GM12878 (cell line): ENCODE results near the gene RNF186. TPM values are rescaled to one million over a fixed set of nuclear protein-coding genes. Genes with fewer than 3 reads are reported as not detected.

Experiments
- ATAC-seq: fragments of 200-7000 bp; cut with Tn5 transposase; 3 replicates; pipeline ENCODE4 v1.9.1; 2020; ENCODE audit warnings: mild to moderate bottlenecking, moderate library complexity
- BruUV-seq: library from RNA; stranded (reverse); fragments of 400-500 nt; replicated peaks from 2 replicates; lab custom pipeline; 2021; lab: Mats Ljungman, UMichigan
- CTCF ChIA-PET: fragments of 300-600 bp; sonication (Branson Sonifier 250); formaldehyde crosslinking; extraction: SDS; loops from one replicate; lab custom pipeline; 2021; ENCODE audit warnings: inconsistent platforms; lab: Yijun Ruan, JAX
- POLR2A ChIA-PET: fragments of 350-600 bp; formaldehyde crosslinking; extraction: SDS; loops from one replicate; lab custom pipeline; 2021; ENCODE audit warnings: inconsistent platforms; lab: Charles Lee
- RAD21 ChIA-PET: fragments of 300-600 bp; sonication (Branson Sonifier 250); formaldehyde crosslinking; loops from one replicate; lab custom pipeline; 2023; ENCODE audit warnings: antibody characterized with exemption; ENCODE audit not compliant: unreplicated experiment; lab: Charles Lee
- SMC1A ChIA-PET: fragments of 300-600 bp; sonication (Branson Sonifier 250); formaldehyde crosslinking; loops from one replicate; lab custom pipeline; 2023; ENCODE audit not compliant: unreplicated experiment, uncharacterized antibody; lab: Charles Lee
- DNase-seq: peaks from one replicate; pipeline ENCODE4 v3.0.0-alpha.2; 2011; ENCODE audit warnings: low read depth, low spot score
- FAIRE-seq: peaks from 3 replicates; lab custom pipeline; 2011; peaks lifted over from hg19 to GRCh38; lab: Jason Lieb, UNC
- H2AFZ ChIP-seq: 2 replicates; pipeline ENCODE4 v1.6.0; 2011; ENCODE audit warnings: low read depth, low read length, control low read depth; ENCODE audit not compliant: control insufficient read depth
- H3K27ac ChIP-seq: 2 replicates; pipeline ENCODE4 v1.5.1; 2011; ENCODE audit warnings: control low read depth; ENCODE audit not compliant: control insufficient read depth, insufficient read depth
- H3K27me3 ChIP-seq, 2 experiments: replicated peaks in 1 of 2; 2 replicates each; pipeline versions ENCODE4 v1.6.0 to v1.6.1; 2011; ENCODE audit warnings: low read length in 1 of 2; ENCODE audit not compliant: control insufficient read depth in 2 of 2, insufficient read depth in 2 of 2
- H3K36me3 ChIP-seq, 2 experiments: 2 replicates each; pipeline ENCODE4 v1.5.1; 2011; ENCODE audit warnings: low read length in 1 of 2; ENCODE audit not compliant: control insufficient read depth in 2 of 2, insufficient read depth in 2 of 2
- H3K4me1 ChIP-seq: 2 replicates; pipeline ENCODE4 v1.6.1; 2011; ENCODE audit warnings: mild to moderate bottlenecking, low read length, moderate library complexity, mixed read lengths; ENCODE audit not compliant: control insufficient read depth, insufficient read depth
- H3K4me2 ChIP-seq: 2 replicates; pipeline ENCODE4 v1.6.0; 2011; ENCODE audit warnings: control low read depth; ENCODE audit not compliant: control insufficient read depth, insufficient read depth
- H3K4me3 ChIP-seq: fragments of 200-600 bp; sonication (generic); 2 replicates; pipeline ENCODE4 v1.5.1; 2016
- H3K79me2 ChIP-seq: 2 replicates; pipeline ENCODE4 v1.6.0; 2011; ENCODE audit warnings: low read length; ENCODE audit not compliant: control insufficient read depth, insufficient read depth
- H3K9ac ChIP-seq: 2 replicates; pipeline ENCODE4 v1.8.0; 2011; ENCODE audit warnings: low read length, control low read depth, mixed read lengths; ENCODE audit not compliant: control insufficient read depth, insufficient read depth
- H3K9me3 ChIP-seq: replicated peaks from 3 replicates; pipeline ENCODE4 v1.5.1; 2011; ENCODE audit warnings: mild to moderate bottlenecking, low read length; ENCODE audit not compliant: control insufficient read depth, insufficient read depth
- H4K20me1 ChIP-seq: 2 replicates; pipeline ENCODE4 v1.6.0; 2011; ENCODE audit not compliant: control insufficient read depth, insufficient read depth
- NR2C2 ChIP-seq: IDR thresholded peaks from 2 replicates; pipeline ENCODE4 v1.6.1; 2011; ENCODE audit warnings: borderline replicate concordance, low read depth; ENCODE audit not compliant: control insufficient read depth, insufficient read length
- POLR2A ChIP-seq: IDR thresholded peaks from 2 replicates; pipeline ENCODE4 v1.6.1; 2011; ENCODE audit warnings: low read depth, mild to moderate bottlenecking, low read length
- RAD51 ChIP-seq: fragments of 450-650 bp; IDR thresholded peaks from 2 replicates; pipeline ENCODE4 v1.6.1; 2016; ENCODE audit warnings: moderate library complexity, mild to moderate bottlenecking, inconsistent platforms
- RBBP5 ChIP-seq: fragments of 200-600 bp; sonication (generic); conservative IDR thresholded peaks from 2 replicates; pipeline ENCODE4 v1.6.1; 2016
- SMAD1 ChIP-seq: fragments of 450-650 bp; IDR thresholded peaks from 2 replicates; pipeline ENCODE4 v1.6.1; 2018; ENCODE audit warnings: mild to moderate bottlenecking, low read depth; ENCODE audit not compliant: partially characterized antibody
- WGBS: methylation state at CpG from one replicate; pipeline ENCODE4 v1.1.6; 2016; ENCODE audit warnings: low lambda C conversion rate; ENCODE audit not compliant: insufficient replicate concordance, insufficient coverage; ENCODE audit errors: missing lambda C conversion rate; 5-methylcytosine and 5-hydroxymethylcytosine counted together
- in situ Hi-C: fragments of 300-500 bp; cut with MboI; formaldehyde crosslinking; loops from 9 replicates; pipeline ENCODE4 v1.14.3; 2018; ENCODE audit warnings: mixed read lengths
- intact Hi-C: fragments of 100-400 bp; cut with micrococcal nuclease; formaldehyde crosslinking; loops from one replicate; pipeline ENCODE4 v1.14.2; 2022; ENCODE audit not compliant: unreplicated experiment
- polyA plus RNA-seq, 11 experiments: library from polyadenylated mRNA; depleted of rRNA in 4 of 11; unstranded in 6 of 11; stranded (reverse) in 5 of 11; fragments of >200 nt; fragmentation: Nextera tagmentation in 4 of 11; fragmentation: Illumina TruSeq in 1 of 11; extraction: Ambion mirVana in 4 of 11; extraction: Trizol in 1 of 11; gene quantifications; 1 replicate in 1 of 11; 2 replicates in 10 of 11; pipeline versions ENCODE4 v1.2.1 to v1.2.3, GENCODE V29; 2011 to 2016; ENCODE audit warnings: inconsistent platforms in 2 of 11, missing spikeins in 2 of 11, low read depth in 1 of 11
- total RNA-seq, 4 experiments: library from RNA; depleted of rRNA in 3 of 4; stranded (reverse); fragments of >200 nt in 3 of 4; fragmentation: Illumina TruSeq in 1 of 4; extraction: Trizol in 1 of 4; gene quantifications; 2 replicates each; pipeline versions ENCODE4 v1.2.1 to v1.2.3, GENCODE V29; 2013 to 2021
- TF ChIP-seq, protein P1 (sequence below): fragments of 450-650 bp; IDR thresholded peaks from 2 replicates; pipeline ENCODE4 v1.6.1; 2018; ENCODE audit warnings: borderline replicate concordance, mild to moderate bottlenecking; ENCODE audit not compliant: partially characterized antibody

Gene RNF186
- total and polyA plus RNA-seq, 10 of the 15 experiments (the other 5 are each of a cell fraction or from before 2014, with no cell fraction given): not detected

DNA sequence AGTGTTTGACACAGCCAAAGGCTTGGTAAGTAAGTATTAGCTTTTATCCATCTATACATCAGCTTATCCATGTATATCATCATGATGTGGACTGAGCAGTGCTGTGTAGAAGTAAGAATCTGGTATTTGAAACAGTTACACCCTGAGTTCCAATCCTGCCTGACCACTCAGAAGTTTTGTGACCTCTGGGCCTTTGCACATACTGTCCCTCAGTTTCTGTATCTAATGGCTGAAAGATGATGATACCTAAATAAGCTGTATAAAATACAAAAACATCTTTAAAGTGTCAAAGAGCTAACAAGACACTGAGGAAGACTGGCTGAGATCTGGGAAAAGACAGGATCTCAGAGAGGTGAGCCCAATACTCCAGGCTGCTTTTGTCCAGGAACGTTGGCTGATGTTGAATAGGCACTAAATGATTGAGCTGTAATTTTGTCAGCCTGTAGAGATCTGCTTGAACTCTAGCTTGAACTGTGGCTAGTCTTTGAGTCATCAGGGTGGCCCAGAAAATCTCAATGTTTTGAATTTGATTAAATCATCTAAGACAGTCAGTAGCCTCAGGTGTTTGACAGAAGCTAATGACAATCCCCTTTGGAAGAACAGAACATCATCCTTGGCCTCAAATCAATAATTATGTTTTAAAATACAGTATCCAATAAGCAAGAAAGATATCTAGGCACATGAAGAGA, 46.9 kb upstream of the RNF186 start:
- no TSS peak for BruUV-seq
- Histone ChIP-seq H3K36me3 (no peaks in the 10 kb centered on the region), H3K27ac (no peak overlapping the region), H3K4me2 (no peak overlapping the region), H3K27me3 (no peaks in the 10 kb centered on the region; a peak in 1 of 4 replicates), H3K9me3 (no peaks in the 10 kb centered on the region; the same call in 1 of the 3 replicates), H3K79me2 (no peaks in the 10 kb centered on the region), H3K9ac (no peak overlapping the region), H4K20me1 (no peaks in the 10 kb centered on the region), H3K4me3 (no peak overlapping the region), H3K4me1 (no peaks in the 10 kb centered on the region), H2AFZ (no peak overlapping the region)
- in situ Hi-C loops (no loop called here), intact Hi-C loops (no loop called here)
- 8% methylated on average over 1 of the region's 1 CpG for WGBS
- RAD21 ChIA-PET: no interaction called here
- DNase-seq (no peak), FAIRE-seq (no peak), ATAC-seq (no peak)
- TF ChIP-seq, protein P1, sequence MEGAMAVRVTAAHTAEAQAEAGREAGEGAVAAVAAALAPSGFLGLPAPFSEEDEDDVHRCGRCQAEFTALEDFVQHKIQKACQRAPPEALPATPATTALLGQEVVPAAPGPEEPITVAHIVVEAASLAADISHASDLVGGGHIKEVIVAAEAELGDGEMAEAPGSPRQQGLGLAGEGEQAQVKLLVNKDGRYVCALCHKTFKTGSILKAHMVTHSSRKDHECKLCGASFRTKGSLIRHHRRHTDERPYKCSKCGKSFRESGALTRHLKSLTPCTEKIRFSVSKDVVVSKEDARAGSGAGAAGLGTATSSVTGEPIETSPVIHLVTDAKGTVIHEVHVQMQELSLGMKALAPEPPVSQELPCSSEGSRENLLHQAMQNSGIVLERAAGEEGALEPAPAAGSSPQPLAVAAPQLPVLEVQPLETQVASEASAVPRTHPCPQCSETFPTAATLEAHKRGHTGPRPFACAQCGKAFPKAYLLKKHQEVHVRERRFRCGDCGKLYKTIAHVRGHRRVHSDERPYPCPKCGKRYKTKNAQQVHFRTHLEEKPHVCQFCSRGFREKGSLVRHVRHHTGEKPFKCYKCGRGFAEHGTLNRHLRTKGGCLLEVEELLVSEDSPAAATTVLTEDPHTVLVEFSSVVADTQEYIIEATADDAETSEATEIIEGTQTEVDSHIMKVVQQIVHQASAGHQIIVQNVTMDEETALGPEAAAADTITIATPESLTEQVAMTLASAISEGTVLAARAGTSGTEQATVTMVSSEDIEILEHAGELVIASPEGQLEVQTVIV: no peak
- TF ChIP-seq RBBP5 (no peak), POLR2A (no peak), RAD51 (no peak), SMAD1 (no peak), NR2C2 (no peak)
- POLR2A ChIA-PET: no interaction called here
- CTCF ChIA-PET: interaction anchor here (1.1 to 1.4 kb wide), 2 partner anchors 9 to 51 kb away, joined by 3 to 5 read pairs; no protein-coding TSS in a partner anchor
- SMC1A ChIA-PET: interaction anchor here (1.3 kb wide), 1 partner anchor 8 kb away, joined by 3 read pairs; no protein-coding TSS in a partner anchor
